Endometrial microvascular endothelial cells (primary cell): ENCODE measurements around the gene KRT16. TPM values are rescaled to one million over a fixed set of nuclear protein-coding genes. Genes with fewer than 3 reads are reported as not detected.
"Not testable (repeated sequence)": the region's sequence is repeated elsewhere in the genome, so short reads cannot be mapped to it uniquely, and the experiment has no call there.

ENCODE experiments used
- in situ Hi-C: cut with HindIII; loops from 2 replicates; pipeline ENCODE4 v1.10.0; 2017; ENCODE audit warnings: low sequenced_read_pairs, low pct_unique_long_range_greater_than_20kb; ENCODE audit errors: inconsistent ontology term
- total RNA-seq: library from RNA; depleted of rRNA; stranded (reverse); fragments of >200 nt; gene quantifications from one replicate; pipeline ENCODE4 v1.2.3, GENCODE V29; 2015; ENCODE audit errors: inconsistent ontology term

KRT16 gene
- total RNA-seq, 1 donor from 2014 or later: not detected

- in situ Hi-C loops: loop anchor here (10.0 kb wide), 1 partner anchor 86 kb away; no protein-coding TSS in a partner anchor
These were observed 18.7 kb upstream of the KRT16 start for GRCh38 chr17:41631025-41631897.

DNA sequence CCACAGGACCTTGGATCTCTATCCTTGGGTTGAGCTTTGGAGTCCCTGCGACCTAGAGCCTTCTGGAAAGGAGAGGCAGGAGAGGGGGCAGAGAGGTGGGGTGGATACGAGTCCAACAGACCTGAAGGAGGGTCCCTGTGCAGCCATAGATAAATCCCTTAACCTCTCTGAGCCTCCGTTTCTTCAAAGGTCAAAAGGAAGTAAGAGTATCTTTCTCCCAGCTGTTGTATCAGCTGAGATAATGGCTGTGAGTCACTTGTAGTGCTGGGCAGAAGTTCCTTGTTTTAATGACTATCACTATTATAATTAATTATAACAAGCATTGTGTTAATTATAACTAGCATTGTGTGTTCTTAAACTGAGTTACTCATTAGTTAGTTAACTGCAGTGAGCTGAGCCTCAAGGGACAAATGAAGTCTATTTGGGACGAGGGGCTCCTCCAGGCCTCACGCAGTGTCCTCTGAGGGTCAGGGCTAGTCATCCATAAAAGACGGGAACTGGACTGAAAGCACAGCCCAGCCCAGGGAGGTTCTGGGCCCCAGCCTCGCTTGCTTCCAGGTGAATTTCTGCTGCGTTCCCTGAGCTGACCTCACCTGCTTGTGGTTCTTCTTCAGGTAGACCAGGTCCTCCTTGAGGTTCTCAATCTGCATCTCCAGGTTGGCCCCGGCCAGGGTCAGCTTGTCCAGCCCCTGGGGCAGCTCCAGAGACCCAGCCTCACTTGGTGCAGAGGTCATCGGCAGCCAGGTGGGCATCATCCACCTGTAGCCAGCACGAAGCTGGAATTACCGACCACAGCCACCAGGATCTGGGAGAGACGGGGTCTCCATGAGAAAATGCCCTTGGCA lies 17.5 kb upstream of the KRT16 start:
- in situ Hi-C loops: loop anchor here (10.0 kb wide), 1 partner anchor 85 kb away; no protein-coding TSS in a partner anchor

- in situ Hi-C loops: no loop called here
These were observed 16.7 kb upstream of the KRT16 start for GRCh38 chr17:41629316-41629715.

GRCh38 chr17:41628621-41629255 lies 16.2 kb upstream of the KRT16 start:
- in situ Hi-C loops: not testable (repeated sequence)

GRCh38 chr17:41628073-41628370 lies 15.5 kb upstream of the KRT16 start:
- in situ Hi-C loops: not testable (repeated sequence)

- in situ Hi-C loops: no loop called here
These were observed 14.9 kb upstream of the KRT16 start for GRCh38 chr17:41627316-41628072.

DNA sequence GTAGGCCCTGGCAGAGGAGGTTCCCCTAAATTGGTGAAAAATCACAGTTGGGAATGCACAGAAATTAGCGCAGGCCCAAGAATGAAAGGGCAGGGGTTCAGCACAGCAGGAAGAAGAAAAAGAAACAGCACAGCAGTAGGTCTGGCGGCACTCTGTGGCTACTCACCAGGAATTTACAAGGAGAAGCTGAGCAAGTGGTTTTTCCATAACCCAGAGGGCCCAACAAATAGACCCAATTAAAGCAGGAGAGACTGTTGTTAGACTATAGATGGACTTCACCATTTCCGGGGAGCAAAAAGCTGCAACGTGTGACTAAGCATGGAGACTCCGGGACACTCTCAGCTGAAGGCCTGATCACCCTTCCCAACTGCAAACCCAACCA lies 14.3 kb upstream of the KRT16 start:
- in situ Hi-C loops: not testable (repeated sequence)

DNA sequence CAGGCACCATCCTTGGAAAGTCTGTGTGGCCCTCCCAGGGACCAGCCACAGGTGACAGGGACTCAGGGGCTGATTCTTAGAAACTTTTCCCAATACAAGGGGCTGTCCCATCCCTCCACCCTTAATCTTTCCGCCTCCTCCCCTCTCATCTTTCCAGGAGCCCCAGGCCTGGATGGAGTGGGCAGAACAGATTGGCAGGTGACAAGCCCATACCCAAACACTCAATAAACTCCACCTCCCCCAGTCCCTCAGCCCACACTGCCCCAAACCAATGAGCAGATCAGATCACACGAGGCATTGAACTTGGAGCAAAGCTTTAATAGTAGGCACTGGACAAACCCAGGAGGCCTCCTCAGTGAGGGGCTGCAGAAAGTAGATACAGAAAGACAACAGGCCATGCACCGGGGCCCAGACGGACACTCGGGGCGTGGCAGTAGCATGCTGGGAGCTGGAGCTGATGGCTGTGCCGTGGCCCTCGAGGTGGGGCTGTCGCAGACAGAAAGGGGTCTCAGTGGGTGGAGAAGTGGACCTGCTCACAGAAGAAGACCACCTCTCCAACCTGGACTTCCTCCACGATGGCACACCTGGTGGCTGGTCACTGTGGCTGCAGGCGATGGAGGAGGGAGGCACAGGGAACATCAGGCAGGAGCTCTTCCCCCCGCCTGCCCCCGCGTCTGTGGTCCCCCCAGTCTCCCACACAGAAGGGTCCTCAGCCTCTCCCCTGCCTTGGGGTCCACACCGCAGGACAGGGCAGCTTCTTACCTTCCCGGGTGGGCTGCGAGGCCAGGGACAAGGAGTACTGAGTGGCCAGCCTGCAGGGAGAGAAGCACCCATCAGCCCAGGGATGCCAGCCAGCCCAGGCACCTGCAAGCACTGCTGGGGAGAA lies 13.7 kb upstream of the KRT16 start:
- in situ Hi-C loops: not testable (repeated sequence)

GRCh38 chr17:41625602-41626001 lies 13.0 kb upstream of the KRT16 start:
- in situ Hi-C loops: no loop called here

GRCh38 chr17:41624208-41625101 lies 11.9 kb upstream of the KRT16 start, which contains the start of gene KRT17:
Gene KRT17, minus strand, starts transcription at chr17:41624575. Its CDS starts 66 bp downstream, at chr17:41624509.
- in situ Hi-C loops: no loop called here

DNA sequence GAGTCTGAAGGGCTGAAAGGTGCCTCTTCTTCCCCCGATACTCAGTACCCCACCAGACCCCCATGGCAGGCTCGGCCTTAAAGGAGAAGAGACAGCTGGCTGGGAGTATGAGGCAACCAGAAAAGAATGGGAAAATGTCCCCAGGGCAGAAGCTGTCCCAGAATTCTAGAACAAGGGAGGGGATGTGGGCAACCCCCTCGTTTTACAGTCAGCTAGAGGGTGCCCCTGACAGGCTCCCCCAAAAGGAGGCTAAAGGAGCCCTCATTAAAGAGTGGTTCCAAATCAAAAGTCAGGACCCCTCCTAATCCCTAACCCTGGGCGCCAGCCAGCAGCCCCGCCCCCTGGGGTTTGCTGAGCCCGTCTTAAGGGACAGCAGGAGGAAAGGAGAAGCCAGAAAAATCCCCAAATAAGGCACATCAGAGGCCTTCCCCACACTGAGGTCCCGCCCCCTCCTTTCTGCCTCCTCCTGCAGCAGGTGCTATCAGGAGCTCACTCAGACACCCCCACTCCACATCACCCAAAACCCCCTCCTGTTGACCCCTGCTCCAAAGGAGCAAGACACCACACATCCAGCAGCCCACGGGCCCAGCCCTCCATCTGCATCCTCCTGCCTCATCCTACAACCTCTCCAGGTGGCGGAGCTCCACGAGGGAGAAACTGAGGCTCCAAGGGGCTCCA lies 10.8 kb upstream of the KRT16 start:
- in situ Hi-C loops: not testable (repeated sequence)

- in situ Hi-C loops: not testable (repeated sequence)
These were observed 10.0 kb upstream of the KRT16 start for GRCh38 chr17:41622340-41623183.

GRCh38 chr17:41621916-41622315 lies 9.3 kb upstream of the KRT16 start:
- in situ Hi-C loops: no loop called here

- in situ Hi-C loops: not testable (repeated sequence)
These were observed 8.9 kb upstream of the KRT16 start for GRCh38 chr17:41621435-41621817.

DNA sequence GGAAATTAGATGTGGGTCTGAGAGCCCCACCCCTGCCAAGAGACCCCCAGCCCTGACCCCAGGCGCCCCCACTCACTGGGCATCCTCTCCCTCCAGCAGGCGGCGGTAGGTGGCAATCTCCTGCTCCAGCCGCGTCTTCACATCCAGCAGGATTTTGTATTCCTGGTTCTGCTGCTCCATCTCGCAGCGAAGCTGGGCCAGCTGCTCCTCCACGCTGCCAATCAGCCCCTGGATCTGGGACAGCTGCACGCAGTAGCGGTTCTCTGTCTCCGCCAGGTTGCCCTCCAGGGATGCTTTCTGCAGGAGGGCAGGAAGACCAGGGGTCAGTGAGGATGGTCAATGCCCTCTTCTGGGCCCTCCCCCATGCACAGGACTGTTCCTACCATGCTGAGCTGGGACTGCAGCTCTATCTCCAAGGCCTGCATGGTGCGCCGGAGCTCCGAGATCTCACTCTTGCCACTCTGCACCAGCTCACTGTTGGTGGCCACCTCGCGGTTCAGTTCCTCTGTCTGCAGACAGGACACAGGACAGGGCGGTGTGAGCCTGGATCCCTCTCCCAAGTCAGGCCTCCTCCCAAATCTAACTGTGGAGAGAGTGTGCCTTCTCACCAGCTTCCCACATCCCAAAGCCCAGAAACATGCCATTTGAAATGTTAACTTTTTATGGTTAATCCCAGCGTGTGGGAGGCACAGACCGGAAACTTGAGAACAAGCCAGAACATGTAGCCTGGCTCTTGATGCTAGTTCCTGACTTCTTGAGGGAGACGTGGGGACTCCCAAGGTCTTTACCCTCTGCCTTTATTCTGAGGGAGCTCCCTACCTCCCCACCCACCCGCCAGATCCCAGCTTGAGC lies 8.2 kb upstream of the KRT16 start:
- in situ Hi-C loops: no loop called here
